PC-3 (cell line): ENCODE measurements around the gene RACK1. TPM values are rescaled to one million over a fixed set of nuclear protein-coding genes. Genes with fewer than 3 reads are reported as not detected.

Experiments used
- ATAC-seq: fragments of 200-7000 bp; cut with Tn5 transposase; 2 replicates; pipeline ENCODE4 v1.9.1; 2020; ENCODE audit warnings: mild to moderate bottlenecking, moderate library complexity
- BruUV-seq: library from RNA; stranded (reverse); fragments of 400-500 nt; replicated peaks from 2 replicates; lab custom pipeline; 2021; lab: Mats Ljungman, UMichigan
- CTCF ChIA-PET: fragments of 300-600 bp; sonication (Branson Sonifier 250); formaldehyde crosslinking; loops from one replicate; lab custom pipeline; 2022; ENCODE audit warnings: antibody characterized with exemption; lab: Charles Lee
- POLR2A ChIA-PET: fragments of 300-600 bp; sonication (Branson Sonifier 250); formaldehyde crosslinking; loops from one replicate; lab custom pipeline; 2022; ENCODE audit warnings: antibody characterized with exemption; ENCODE audit not compliant: unreplicated experiment; lab: Charles Lee
- DNase-seq: peaks from one replicate; pipeline ENCODE4 v3.0.0-alpha.2; 2015
- H2AFZ ChIP-seq: fragments of 300-600 bp; sonication (generic); 2 replicates; pipeline ENCODE4 v1.6.0; 2016; ENCODE audit warnings: antibody characterized with exemption, low read length
- H3F3A ChIP-seq: fragments of 300-600 bp; sonication (generic); one replicate; pipeline ENCODE4 v1.6.0; 2017; ENCODE audit warnings: antibody characterized with exemption, low read length, control low read depth, mild to moderate bottlenecking; ENCODE audit not compliant: unreplicated experiment
- H3K27ac ChIP-seq: fragments of 300-600 bp; sonication (generic); 2 replicates; pipeline ENCODE4 v1.5.1; 2016; ENCODE audit warnings: mild to moderate bottlenecking, low read length
- H3K27me3 ChIP-seq: fragments of 300-600 bp; sonication (generic); 2 replicates; pipeline ENCODE4 v1.6.1; 2016; ENCODE audit warnings: low read length, mixed read lengths
- H3K36me3 ChIP-seq: fragments of 300-600 bp; sonication (generic); 2 replicates; pipeline ENCODE4 v1.6.1; 2016; ENCODE audit warnings: low read depth, mixed run types, low read length, mixed read lengths
- H3K4me1 ChIP-seq: fragments of 300-600 bp; sonication (generic); 2 replicates; pipeline ENCODE4 v1.5.1; 2016; ENCODE audit warnings: low read length; ENCODE audit not compliant: insufficient read depth
- H3K4me2 ChIP-seq: fragments of 300-600 bp; sonication (generic); 2 replicates; pipeline ENCODE4 v1.6.0; 2016; ENCODE audit warnings: low read length
- H3K4me3 ChIP-seq: fragments of 300-600 bp; sonication (generic); 2 replicates; pipeline ENCODE4 v1.5.1; 2016; ENCODE audit warnings: mild to moderate bottlenecking, low read length, mixed read lengths
- H3K79me2 ChIP-seq: fragments of 300-600 bp; sonication (generic); 2 replicates; pipeline ENCODE4 v1.6.1; 2017; ENCODE audit warnings: low read length, mixed read lengths
- H3K9ac ChIP-seq: fragments of 300-600 bp; sonication (generic); 2 replicates; pipeline ENCODE4 v1.6.0; 2016; ENCODE audit warnings: mild to moderate bottlenecking, low read length
- H3K9me2 ChIP-seq: fragments of 300-600 bp; sonication (generic); replicated peaks from 2 replicates; pipeline ENCODE4 v1.6.1; 2016; ENCODE audit warnings: mixed run types, low read length, mixed read lengths
- H3K9me3 ChIP-seq: fragments of 300-600 bp; sonication (generic); 2 replicates; pipeline ENCODE4 v1.6.1; 2016; ENCODE audit warnings: low read length, mixed read lengths
- H4K20me1 ChIP-seq: fragments of 300-600 bp; sonication (generic); 2 replicates; pipeline ENCODE4 v1.6.1; 2016; ENCODE audit warnings: low read length, mixed read lengths
- CTCF ChIP-seq: fragments of 300-600 bp; sonication (generic); conservative IDR thresholded peaks from 2 replicates; pipeline ENCODE4 v1.5.1; 2017; ENCODE audit warnings: antibody characterized with exemption, low read depth, mild to moderate bottlenecking, low read length
- EZH2 ChIP-seq: fragments of 300-600 bp; sonication (generic); IDR thresholded peaks from one replicate; pipeline ENCODE4 v1.6.1; 2017; ENCODE audit warnings: antibody characterized with exemption, mild to moderate bottlenecking, low read length; ENCODE audit not compliant: unreplicated experiment
- EZH2phosphoT487 ChIP-seq: fragments of 300-600 bp; sonication (generic); IDR thresholded peaks from 2 replicates; pipeline ENCODE4 v1.6.1; 2018; ENCODE audit warnings: mild to moderate bottlenecking, antibody characterized with exemption, low read length, borderline replicate concordance
- intact Hi-C: fragments of 100-400 bp; cut with micrococcal nuclease; formaldehyde crosslinking; loops from 2 replicates; pipeline ENCODE4 v1.9.0; 2023
- total RNA-seq: library from RNA; depleted of rRNA; stranded (reverse); fragments of >200 nt; gene quantifications from 2 replicates; pipeline ENCODE4 v1.2.3, GENCODE V29; 2014

Gene RACK1
- total RNA-seq, 1 experiment from 2014 or later: 3,047 TPM

GRCh38 chr5:181246276-181247049 is 2.8 kb upstream of the RACK1 start:
- H3K9me3 ChIP-seq: no peaks in the 10 kb centered on the region
- H3K4me2 ChIP-seq: peak overlapping the region; percentile 93
- peaks cover 90% of the 10 kb centered on the region for H3K79me2 ChIP-seq
- H4K20me1 ChIP-seq: peaks cover 52% of the 10 kb centered on the region
- ChIA-PET CTCF (interaction anchor here (0.6 kb wide), 1 partner anchor 15 kb away, joined by 3 read pairs; the partner anchor contains the start of gene TRIM52), POLR2A (interaction anchor here (1.0 kb wide), 1 partner anchor 54 kb away, joined by 3 read pairs; no protein-coding TSS in a partner anchor)
- DNase-seq: peak; percentile 87
- peaks cover 36% of the 10 kb centered on the region for H3K4me1 ChIP-seq
- intact Hi-C loops: loop anchor here (1.0 kb wide), 1 partner anchor 23 kb away; the partner anchor contains the start of gene TRIM41
- peak overlapping the region; percentile 98 for H3K4me3 ChIP-seq
- H3K9ac ChIP-seq: peak overlapping the region; percentile 99
- peak overlapping the region; percentile 91 for H2AFZ ChIP-seq
- BruUV-seq: TSS peak; percentile 34
- H3K27ac ChIP-seq: peak overlapping the region; percentile 90
- peak; percentile 60 for ATAC-seq
- peaks cover 28% of the 10 kb centered on the region for H3K36me3 ChIP-seq
- no peaks in the 10 kb centered on the region for H3K27me3 ChIP-seq
- peaks cover 5% of the 10 kb centered on the region for H3F3A ChIP-seq
- no peak for TF ChIP-seq CTCF
- TF ChIP-seq EZH2phosphoT487: no peak
- H3K9me2 ChIP-seq: no peaks in the 10 kb centered on the region

- Histone ChIP-seq H3F3A (peaks cover 5% of the 10 kb centered on the region), H3K4me2 (peak overlapping the region; percentile 93), H3K4me3 (peak overlapping the region; percentile 98), H3K4me1 (peaks cover 42% of the 10 kb centered on the region), H3K9me3 (no peaks in the 10 kb centered on the region), H3K79me2 (peaks cover 90% of the 10 kb centered on the region), H4K20me1 (peaks cover 55% of the 10 kb centered on the region), H3K9me2 (no peaks in the 10 kb centered on the region), H3K27ac (peak overlapping the region; percentile 90), H3K36me3 (peaks cover 32% of the 10 kb centered on the region), H2AFZ (peak overlapping the region; percentile 91), H3K27me3 (no peaks in the 10 kb centered on the region), H3K9ac (peak overlapping the region; percentile 99)
- ChIA-PET CTCF (no interaction called here), POLR2A (no interaction called here)
- intact Hi-C loops: loop anchor here (1.0 kb wide), 1 partner anchor 22 kb away; the partner anchor contains the start of gene TRIM41
- BruUV-seq: no TSS peak
- TF ChIP-seq CTCF: no peak
- no peak for TF ChIP-seq EZH2
- TF ChIP-seq EZH2phosphoT487: no peak
- ATAC-seq (no peak), DNase-seq (no peak)
Observed at GRCh38 chr5:181245427-181246275, 1.9 kb upstream of the RACK1 start.
